T47D (cell line): Measurements from ENCODE around the gene OS9.

Experiments used
- DNase-seq, 2 experiments: peaks; one replicate each; pipeline versions ENCODE4 v3.0.0 to v3.0.0-alpha.2; 2011 to 2012; ENCODE audit warnings: low read depth in 1 of 2, low spot score in 1 of 2
- JUND ChIP-seq: IDR thresholded peaks from 2 replicates; pipeline ENCODE4 v1.6.1; 2012; ENCODE audit warnings: low read depth
- in situ Hi-C: cut with HindIII; loops from 2 replicates; pipeline ENCODE4 v1.10.0; 2016; ENCODE audit warnings: low sequenced_read_pairs, low pct_unique_long_range_greater_than_20kb

OS9 gene

DNA sequence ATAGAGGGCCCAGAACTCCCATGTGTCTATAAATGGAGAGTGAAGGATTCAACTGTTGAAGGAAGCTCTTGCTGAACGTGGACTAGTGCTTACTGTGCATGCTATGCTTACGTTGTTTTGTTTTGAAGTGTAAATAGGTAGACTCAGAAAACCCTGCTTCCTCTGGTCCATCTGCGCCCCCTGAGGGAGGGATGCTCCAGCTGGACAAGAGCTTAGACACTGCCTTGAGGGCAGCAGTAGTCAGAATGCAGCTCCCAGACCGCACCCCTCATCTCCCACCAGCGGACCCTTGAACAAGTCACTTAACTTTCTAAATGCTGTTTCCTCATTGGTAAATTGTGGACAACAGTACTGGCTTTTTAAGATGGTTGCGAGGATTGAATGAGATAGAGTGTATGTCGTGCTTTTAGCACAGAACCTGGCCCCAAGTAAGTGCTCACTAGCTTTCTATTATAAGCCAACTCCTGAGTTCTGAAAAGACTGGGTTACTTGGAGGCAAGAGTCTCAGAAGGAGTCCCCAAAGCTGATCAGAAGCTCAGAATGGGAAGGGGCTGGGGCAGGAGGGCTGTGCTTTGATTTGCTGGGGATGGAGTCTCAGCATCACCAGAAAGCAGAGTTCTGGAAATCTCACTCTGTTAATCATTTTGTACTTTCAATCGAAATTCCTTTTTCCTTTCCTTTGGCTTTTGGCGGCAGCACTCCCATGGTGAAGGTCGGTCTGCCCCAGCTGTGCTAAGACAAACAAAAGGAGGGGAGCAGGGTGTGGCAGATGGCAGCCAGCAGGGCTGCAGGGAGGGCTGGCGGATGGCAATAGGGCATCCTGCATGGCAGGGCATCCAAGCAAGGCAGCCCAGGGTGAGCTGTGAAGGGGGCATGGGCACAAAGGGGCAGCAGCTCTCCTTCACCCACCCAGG is 29.0 kb downstream of the OS9 start:
- no peak for TF ChIP-seq JUND
- in situ Hi-C loops: no loop called here
- DNase-seq: no peak

DNA sequence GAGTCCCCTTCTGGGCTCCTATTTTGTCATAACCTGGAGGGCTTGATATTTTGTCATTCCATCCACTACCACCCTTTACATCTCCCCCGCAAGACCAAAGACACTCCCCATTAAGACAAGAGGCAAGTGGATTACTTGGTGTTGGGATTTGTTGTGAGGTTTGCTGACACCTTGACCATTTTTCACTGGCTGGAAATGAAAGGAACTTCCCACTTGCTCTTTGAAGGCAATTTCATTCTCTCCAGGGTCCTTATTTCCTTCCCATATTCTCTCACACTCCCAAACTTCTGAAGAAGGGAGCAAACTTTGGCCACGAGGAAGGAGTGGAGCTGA is 29.7 kb downstream of the OS9 start:
- TF ChIP-seq JUND: no peak
- in situ Hi-C loops: no loop called here
- no peak for DNase-seq

DNA sequence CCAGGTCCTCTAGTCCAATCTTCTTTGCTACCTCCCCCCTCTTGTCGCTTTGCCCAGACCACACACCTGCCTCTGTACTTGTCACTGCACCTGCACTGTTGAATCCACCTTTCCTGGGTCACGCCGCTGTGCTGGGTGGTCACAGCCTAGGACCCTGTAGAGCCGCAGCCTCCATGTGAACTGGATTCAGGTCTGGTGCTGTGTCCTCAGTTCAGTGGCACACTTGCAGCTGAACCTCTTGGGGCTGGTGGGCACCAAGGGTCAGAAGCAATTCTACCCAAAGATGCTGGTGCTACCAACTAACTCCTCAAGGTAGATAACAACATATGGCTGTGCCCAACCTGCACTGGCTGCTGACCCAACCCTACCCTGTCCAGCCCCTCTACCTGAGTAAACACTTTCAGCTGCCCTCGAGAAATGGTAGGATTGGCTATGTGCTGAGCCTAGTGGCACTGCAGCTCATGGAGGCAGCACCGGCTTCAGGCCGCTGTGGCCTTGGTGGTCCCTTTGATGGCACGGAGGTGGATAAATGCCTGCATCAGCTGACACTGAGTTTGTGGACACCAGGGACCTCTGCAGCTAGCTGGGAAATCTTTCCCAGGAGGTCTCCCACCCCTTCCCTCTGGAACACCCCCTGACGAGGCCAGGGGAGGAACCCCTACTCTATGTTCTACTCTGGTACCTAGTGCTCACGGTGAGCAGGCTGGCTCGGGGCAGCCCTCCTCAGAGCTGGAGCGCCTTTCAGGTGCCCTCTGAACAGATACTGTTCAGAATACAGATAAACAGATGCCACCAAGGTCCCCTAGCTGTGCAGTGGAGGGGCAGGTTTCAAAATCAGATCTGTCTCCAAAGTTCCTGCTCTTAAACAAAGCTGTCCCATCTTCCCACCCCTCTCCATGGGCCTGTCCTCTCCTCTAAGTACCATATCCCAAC is 30.3 kb downstream of the OS9 start:
- in situ Hi-C loops: no loop called here
- no peak for DNase-seq
- TF ChIP-seq JUND: no peak

DNA sequence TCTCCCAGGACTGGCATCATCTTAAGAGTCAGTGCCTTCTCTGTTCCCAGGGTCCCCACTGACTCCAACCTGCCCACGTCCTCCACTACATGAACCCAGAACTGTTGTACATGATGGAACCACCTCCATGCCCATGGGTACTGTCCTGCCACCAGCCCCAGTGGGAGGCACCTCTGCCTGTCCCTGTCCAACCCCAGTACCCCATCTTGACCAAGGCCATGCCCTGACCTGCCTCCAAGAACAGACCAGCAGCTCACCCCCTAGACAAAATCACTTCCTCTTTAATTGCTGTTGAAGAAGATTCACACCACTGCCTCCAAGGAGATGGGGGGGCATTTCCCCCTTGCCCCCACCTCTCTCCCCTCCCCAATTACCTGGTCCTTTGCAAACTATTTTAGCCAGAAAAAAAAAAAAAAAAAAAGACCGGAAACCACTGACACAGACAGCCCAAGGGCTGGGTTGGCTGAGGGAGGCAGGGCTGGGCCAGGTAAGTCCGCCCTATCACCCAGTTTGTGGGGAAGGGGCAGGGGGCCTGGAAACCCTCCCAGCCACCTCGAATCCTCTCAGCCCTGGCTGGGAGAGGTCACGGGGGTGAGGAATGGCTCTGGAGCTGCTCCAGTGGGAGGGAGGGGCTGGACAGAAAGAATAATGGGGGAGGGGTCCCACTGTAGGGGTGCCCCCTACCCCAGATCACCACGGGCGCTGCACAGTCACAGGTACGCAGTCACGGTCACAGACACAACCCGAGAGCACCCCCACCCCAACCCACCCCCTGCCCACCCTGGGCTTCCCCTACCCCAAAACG is 31.2 kb downstream of the OS9 start:
- DNase-seq: no peak
- no peak for TF ChIP-seq JUND
- in situ Hi-C loops: no loop called here

DNA sequence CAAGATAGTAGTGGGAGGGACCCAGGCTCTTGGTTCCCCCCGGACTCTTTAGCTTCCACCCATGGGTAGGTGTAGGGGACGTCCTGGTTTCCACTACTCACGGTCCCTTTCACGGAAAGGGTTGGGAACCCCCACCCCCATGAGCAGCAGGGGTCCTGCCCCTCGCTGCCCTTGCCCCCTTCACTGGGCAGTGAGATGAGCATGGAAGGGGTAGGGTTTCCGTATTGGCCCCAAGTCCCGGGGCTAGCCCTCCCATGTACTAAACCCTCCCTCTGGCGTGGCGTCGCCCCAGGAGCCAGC is 31.9 kb downstream of the OS9 start:
- in situ Hi-C loops: no loop called here
- no peak for DNase-seq
- TF ChIP-seq JUND: no peak

DNA sequence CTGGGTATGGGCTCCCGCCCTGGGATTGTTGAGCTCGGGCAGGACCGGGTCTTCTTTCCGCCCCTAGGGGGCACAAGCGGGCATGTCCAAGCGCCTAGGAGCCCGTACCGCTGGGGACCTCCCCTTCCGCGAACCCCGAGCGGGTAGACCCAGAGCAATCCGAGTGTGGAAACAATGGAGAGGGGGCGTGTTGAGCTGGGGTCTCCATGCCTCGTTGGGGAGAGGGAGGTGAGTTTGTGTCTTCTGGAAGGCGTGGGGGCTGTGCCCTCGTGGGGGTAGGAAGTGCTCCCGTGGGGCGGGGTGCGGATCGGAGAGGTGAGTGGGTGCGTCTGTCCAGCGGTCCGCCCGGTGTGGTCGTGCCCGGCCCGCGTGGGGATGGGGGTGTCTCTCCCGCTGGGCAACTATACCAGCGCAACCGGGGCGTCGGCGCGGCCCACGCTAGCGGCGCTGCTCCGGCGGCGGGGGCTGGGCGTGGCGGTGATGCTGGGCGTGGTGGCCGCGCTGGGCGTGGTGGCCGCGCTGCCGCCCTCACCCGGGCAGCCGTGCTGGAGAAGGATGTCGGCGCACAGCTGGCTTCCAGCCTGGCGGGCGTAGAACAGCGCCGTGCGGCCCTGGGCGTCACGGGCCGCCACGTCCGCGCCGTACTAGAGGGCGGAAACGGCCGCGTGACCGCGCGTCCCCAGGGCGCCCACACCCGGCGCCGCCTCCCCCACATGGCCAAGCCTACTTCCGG is 32.4 kb downstream of the OS9 start:
- in situ Hi-C loops: no loop called here
- peak; percentile 90 to 96 for DNase-seq

DNA sequence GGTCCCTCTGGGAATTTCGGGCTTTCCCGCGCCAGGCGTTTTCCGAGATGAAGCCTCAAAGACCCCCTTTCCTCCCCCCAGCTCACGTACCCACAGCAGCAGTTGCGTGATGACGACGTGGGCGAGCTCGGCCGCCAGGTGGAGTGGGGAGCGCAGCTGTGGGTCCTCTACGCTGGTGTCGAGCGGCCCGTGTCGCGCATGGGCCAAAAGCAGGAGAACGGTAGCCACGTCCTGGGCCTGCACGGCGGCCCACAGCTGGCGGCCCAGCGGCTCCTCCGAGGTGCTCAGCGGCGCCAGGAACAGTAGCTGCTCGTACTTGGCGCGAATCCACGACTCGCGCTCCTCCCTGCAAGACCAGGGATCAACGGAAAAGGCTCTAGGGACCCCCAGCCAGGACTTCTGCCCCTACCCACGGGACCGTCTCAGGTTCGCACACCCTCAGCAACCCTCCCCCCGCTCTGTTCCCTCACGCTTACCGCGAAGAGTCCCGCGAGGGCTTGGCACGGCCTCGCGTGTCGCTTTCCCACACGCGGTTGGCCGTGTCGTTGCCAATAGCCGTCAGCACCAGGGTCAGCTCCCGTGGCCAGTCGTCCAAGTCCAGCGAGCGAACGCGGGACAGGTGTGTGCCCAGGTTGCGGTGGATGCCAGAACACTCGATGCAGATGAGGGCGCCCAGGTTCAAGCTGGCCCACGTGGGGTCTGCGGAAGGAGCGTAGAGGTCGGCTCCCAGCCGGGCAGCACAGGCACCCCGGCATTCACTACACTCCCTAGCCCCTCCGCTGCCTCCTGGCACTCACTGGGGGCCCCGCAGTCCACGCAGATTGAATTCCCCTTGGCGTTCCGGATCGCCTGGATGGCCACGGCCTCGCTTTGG is 33.2 kb downstream of the OS9 start:
- peak in 1 of 2 experiments; percentile 81 for DNase-seq
- in situ Hi-C loops: no loop called here
- no peak for TF ChIP-seq JUND

More for the DNA sequence above, 32.4 kb downstream of the OS9 start:
- no peak for TF ChIP-seq JUND

DNA sequence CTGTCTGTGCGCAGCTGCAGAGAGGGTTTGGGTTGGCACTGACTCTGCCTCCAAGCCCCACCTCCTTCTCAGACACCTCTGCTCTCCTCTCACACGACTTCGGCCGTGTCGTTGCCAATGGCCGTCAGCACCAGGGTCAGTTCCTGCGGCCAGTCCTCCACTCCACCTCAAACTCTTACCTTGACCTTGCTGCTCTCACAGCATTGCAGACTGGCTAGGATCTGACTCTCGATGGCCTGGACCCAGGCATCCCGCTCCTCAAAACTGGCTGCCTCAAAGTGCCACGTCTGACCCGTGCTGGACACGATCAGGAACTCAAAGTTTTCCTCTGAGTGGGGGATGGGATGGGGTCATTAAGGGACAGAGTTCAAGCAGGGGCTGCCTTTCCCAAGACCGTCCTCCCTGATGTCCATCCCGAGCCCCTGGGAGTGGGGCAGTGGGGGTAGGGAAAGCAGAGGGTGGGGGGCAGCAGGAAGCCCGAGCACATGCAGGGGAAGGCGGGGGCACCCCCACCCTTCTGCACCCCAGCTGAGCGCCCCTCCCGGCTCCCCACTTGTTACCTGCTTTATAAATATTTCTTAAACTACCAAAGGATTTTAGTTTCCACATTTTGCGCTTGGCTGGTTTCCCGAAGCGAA is 33.9 kb downstream of the OS9 start:
- in situ Hi-C loops: no loop called here
- no peak for TF ChIP-seq JUND

DNA sequence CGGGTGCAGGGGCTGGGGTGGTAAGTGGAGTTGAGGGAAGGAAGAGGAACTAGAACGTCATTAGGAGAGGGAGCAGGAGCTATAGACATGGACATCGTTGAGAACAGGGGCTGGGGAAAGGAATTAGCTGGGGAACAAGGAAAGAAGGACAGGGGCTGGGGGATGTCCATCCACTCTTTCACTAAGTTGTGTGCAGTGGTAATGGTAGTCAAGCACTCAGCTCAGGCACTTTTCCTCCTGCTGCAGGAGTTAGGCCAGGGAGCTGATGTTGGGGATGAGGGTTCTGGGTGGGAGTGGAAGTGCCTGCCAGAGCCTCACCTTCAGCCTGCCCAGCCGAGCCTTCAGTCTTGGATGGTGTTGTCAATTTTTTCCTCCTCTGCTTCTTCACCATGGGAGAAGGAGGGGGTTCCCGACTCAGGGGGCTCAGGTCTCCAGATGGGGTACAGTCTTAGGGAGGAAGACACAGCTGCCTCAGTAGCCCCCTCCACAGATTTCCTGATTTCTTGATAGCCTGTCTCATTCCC is 35.5 kb downstream of the OS9 start:
- in situ Hi-C loops: no loop called here
- TF ChIP-seq JUND: no peak
- no peak for DNase-seq

More for the DNA sequence above, 33.9 kb downstream of the OS9 start:
- peak in 1 of 2 experiments; percentile 72 for DNase-seq

DNA sequence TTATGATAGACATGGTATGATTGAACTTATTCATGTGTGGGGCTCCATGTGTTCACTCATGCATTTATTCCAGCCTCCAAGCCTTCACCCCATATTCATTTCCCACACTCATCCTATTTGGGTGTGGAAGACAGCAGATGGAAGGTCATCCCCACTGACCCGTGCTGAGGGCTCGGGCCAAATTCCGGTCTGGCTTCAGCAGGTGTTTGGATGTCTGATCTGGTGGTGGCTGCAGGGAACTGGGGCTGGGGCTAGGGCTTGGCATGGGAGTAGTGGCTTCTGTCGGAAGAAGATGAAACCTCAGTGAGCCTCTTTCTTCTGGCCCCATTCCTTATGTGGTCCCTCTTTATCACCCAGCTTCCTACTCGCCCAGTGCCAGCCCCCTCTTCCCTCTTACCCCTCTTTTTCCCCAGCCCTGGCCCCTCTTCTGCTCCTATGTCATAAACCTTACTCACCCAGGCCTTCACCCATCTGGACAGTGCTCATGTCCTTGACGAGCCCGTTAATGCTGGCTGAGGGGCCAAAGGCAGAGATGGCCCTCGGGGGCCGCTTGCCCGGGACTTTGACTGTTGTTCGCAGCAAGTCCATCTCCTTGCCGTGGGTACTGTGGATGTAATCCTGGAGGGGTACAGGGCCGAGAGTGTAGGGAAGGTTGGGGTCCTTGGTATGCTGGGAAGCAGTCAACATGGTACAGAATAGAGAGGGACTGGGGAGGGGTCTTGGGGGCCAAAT is 36.6 kb downstream of the OS9 start:
- no peak for TF ChIP-seq JUND

More for the DNA sequence above, 36.6 kb downstream of the OS9 start:
- in situ Hi-C loops: no loop called here
- DNase-seq: no peak
